SU-DHL-6 (cell line): Measurements from ENCODE around the gene STIP1.

Experiments used
- CTCF ChIP-seq: fragments of 200-600 bp; sonication (generic); IDR thresholded peaks from one replicate; pipeline ENCODE4 v1.5.1; 2017; ENCODE audit warnings: antibody characterized with exemption, mild to moderate bottlenecking, low read length, moderate library complexity; ENCODE audit not compliant: insufficient read depth, poor library complexity, severe bottlenecking
- EZH2phosphoT487 ChIP-seq: fragments of 200-600 bp; sonication (generic), shearing (Covaris generic); conservative IDR thresholded peaks from 2 replicates; pipeline ENCODE4 v1.6.1; 2018; ENCODE audit warnings: mild to moderate bottlenecking, antibody characterized with exemption, low read length, moderate library complexity, mixed read lengths

- no peak for TF ChIP-seq CTCF
- no peak for TF ChIP-seq EZH2phosphoT487
These were observed 46.4 kb downstream of the STIP1 start for GRCh38 chr11:64232182-64232966.
